GM12864 (cell line): ENCODE data around the gene KCNB1.

ENCODE experiments used
- DNase-seq: peaks from one replicate; pipeline ENCODE4 v3.0.0-alpha.2; 2011; ENCODE audit warnings: low read depth
- H3K4me3 ChIP-seq: 2 replicates; pipeline ENCODE4 v1.5.1; 2011; ENCODE audit warnings: mild to moderate bottlenecking, low read depth, low read length, control low read depth
- TF ChIP-seq, protein P1 (sequence below): IDR thresholded peaks from 2 replicates; pipeline ENCODE4 v1.5.1; 2011; ENCODE audit warnings: low read depth, mild to moderate bottlenecking, moderate library complexity, low read length, control low read depth, inconsistent platforms; ENCODE audit errors: missing control alignments

KCNB1 gene

DNA sequence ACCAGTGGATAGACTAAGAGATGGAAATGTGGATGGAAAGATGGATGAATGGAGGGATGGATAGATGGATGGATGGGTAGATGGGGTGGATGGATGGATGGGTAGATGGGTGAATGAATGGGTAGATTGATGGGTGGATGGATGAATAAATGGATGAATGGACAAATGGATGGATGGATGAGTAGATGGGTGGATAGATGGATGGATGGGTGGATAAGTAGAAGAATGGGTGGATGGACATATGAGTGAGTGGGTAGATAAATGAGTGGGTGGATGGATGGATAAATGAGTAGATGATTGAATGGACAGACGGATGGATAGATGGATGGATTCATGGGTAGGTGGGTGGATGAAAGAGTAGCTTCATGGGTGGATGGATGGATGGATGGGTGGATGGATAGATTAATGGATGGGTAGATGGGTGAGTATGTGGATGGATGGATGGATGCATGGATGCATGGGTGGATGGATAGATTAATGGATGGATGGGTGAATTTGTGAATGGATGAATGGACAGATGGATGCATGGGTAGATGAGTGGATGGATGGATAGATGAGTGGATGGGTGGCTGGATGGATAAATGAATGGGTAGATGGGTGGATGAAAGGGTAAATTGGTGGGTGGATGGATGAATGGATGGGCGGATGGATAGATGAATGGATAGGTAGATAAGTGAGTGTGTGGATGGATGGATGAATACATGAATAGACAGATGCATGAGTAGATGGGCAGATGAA lies 29.5 kb upstream of the KCNB1 start:
- no peak overlapping the region for H3K4me3 ChIP-seq
- DNase-seq: no peak
- TF ChIP-seq, protein P1, sequence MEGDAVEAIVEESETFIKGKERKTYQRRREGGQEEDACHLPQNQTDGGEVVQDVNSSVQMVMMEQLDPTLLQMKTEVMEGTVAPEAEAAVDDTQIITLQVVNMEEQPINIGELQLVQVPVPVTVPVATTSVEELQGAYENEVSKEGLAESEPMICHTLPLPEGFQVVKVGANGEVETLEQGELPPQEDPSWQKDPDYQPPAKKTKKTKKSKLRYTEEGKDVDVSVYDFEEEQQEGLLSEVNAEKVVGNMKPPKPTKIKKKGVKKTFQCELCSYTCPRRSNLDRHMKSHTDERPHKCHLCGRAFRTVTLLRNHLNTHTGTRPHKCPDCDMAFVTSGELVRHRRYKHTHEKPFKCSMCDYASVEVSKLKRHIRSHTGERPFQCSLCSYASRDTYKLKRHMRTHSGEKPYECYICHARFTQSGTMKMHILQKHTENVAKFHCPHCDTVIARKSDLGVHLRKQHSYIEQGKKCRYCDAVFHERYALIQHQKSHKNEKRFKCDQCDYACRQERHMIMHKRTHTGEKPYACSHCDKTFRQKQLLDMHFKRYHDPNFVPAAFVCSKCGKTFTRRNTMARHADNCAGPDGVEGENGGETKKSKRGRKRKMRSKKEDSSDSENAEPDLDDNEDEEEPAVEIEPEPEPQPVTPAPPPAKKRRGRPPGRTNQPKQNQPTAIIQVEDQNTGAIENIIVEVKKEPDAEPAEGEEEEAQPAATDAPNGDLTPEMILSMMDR: no peak

DNA sequence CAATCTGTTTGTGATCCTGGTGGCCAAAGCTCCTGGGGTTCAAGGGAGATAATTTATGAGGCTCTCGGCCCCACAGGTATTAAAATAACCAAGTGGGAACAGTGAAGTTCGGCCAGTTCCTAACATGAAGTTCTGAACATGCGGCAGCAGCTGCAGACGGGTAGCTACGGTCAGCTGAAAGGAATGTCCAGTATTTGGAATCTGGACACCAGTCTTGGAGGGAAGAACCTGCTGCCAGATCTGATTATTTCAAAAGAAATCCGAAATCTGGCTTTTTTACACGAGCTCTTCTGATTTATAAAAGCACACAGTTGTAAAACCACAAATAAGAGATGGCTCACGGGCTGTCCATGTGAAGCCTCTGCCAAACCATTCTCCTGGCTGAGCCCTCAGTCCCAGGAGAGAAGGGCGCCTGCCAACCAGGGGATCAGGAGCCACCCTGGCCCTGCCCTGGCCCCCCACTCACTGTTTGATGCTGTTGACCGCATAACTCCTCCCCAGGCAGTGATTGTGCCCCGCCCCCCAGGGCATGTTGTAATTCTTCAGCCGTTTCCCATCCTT lies 28.2 kb upstream of the KCNB1 start:
- DNase-seq: no peak
- H3K4me3 ChIP-seq: no peak overlapping the region
- TF ChIP-seq, protein P1: no peak

DNA sequence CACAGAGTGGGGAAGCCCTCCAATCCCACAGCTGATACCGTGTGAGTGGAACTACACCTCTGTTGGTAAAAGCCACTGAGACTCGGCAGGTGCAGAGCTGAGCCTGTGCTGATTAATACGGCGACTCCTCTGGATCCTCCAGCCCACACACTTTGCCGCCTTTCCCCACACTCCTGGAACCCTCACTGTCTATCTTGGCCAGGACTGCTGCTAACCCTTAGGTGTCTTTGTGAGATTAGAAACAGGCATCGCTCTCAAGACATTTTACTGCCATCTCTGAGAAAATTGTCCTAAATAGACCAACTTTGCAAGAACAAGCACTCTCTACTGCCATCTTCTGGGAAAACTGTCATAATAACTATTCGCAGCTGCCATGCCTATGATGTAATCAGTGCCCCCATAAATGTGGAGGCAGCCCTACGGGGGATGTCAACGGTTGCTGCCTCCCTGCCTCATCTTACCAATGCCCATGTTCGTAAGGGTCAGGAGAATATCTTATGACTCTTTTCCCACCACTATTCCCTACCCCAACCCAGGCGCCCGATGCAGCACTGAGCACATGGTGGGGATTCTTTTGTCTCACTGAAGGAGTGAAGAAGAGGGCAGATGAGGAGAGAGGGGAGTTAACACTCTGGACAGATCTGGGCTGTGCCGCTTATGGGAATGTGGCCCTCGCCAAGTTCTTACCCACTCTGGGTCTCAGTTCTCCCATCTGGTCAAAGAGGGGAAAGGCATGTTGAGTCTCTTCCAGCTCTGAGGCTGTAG lies 26.1 kb upstream of the KCNB1 start:
- H3K4me3 ChIP-seq: no peak overlapping the region
- no peak for DNase-seq
- TF ChIP-seq, protein P1: peak; percentile 57

DNA sequence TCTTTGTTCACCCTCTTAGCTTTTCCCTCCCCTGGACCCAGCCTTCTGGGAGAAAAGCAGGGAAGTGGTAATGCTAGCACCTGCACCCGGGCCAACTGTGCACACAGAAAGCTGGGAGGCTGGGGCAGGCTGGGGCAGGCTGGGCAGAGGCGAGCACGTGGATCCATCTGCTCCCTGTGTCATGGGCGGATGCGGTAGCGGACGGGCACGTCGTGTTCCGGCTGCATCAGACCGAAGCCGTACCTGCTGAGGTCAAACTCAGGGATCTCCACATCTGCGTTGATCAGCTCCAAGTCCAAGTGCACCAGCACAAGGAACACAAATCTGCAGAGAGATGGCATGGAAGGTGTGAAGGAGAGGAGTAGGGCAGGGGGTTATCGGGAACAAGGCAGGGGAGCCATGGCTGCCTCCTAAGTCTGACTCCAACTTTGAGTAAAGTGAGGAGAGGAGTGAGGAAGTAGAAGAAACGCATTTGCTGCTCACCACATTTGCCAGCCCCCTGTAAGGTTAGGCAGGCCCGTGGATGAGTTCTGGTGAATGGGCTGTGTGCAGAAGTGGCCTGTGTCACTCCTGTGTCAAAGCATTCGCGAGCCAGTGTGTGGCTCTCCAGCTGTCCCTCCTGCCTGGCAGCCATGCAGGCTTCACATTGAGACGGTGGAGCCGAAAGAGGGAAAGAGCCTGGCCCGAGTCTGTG lies 25.4 kb upstream of the KCNB1 start:
- DNase-seq: no peak
- TF ChIP-seq, protein P1: no peak
- H3K4me3 ChIP-seq: no peak overlapping the region

DNA sequence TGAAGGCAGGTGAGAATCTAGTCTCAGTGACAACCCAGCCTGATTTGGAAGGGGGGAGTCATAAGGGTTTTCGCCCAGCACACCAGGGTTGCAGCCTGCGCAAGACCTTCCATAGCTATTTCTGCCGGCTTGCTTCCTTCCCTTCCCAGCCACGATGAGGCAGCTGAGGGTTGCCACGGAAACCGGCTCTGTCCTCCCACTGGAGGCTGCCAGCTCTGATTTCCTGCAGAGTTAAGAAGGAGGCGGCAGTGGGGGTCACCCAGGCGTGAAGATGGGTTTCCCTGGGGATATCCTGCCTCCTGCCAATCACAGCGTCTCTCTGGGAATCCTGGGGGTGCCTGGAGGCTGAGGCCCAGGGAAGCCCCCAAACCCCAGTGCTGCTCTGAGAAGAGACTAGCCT lies 23.1 kb upstream of the KCNB1 start:
- DNase-seq: no peak
- TF ChIP-seq, protein P1: no peak
- no peak overlapping the region for H3K4me3 ChIP-seq

DNA sequence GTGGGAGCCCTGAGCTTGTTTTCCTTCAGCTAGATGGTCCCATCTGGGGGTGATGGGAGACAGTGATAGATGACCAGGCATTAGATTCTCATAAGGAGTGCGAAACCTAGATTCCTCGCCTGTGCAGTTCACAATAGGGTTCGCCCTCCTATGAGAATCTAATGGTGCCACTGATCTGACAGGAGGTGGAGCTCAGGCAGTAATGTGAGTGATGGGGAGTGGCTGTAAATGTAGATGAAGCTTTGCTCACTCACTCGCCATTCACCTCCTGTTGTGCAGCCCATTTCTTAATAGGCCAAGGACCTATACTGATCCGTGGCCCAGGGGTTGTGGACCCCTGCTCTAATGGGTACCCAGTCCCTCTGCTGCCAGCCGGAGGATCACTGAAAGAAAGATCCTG lies 20.7 kb upstream of the KCNB1 start:
- DNase-seq: no peak
- H3K4me3 ChIP-seq: no peak overlapping the region
- TF ChIP-seq, protein P1: no peak
